Keratinocyte (primary cell): ENCODE measurements around the gene KLHL34. TPM values are rescaled to one million over a fixed set of nuclear protein-coding genes. Genes with fewer than 3 reads are reported as not detected.

Experiments
- DNase-seq: peaks from one replicate; pipeline ENCODE4 v3.0.0-alpha.2; 2011; ENCODE audit warnings: low read depth, missing footprints, low spot score
- FAIRE-seq: peaks from 2 replicates; lab custom pipeline; 2011; peaks lifted over from hg19 to GRCh38; lab: Jason Lieb, UNC
- H2AFZ ChIP-seq: 2 replicates; pipeline ENCODE4 v1.6.0; 2012; ENCODE audit warnings: low read length, control low read depth, inconsistent platforms; ENCODE audit not compliant: control insufficient read depth
- H3K27ac ChIP-seq: 2 replicates; pipeline ENCODE4 v1.5.1; 2011; ENCODE audit warnings: low read length; ENCODE audit not compliant: control insufficient read depth, insufficient read depth
- H3K27me3 ChIP-seq: 3 replicates; pipeline ENCODE4 v1.6.0; 2011; ENCODE audit warnings: low read length; ENCODE audit not compliant: control insufficient read depth, insufficient read depth; ENCODE audit errors: extremely low read depth
- H3K36me3 ChIP-seq, 2 experiments: 2 replicates in 1 of 2; 3 replicates in 1 of 2; pipeline ENCODE4 v1.5.1; 2011; ENCODE audit warnings: low read length in 2 of 2, mild to moderate bottlenecking in 1 of 2; ENCODE audit not compliant: control insufficient read depth in 2 of 2, insufficient read depth in 2 of 2; ENCODE audit errors: extremely low read depth in 1 of 2
- H3K4me1 ChIP-seq: 3 replicates; pipeline ENCODE4 v1.5.1; 2011; ENCODE audit warnings: low read length; ENCODE audit not compliant: control insufficient read depth, insufficient read depth; ENCODE audit errors: extremely low read depth
- H3K4me2 ChIP-seq: 3 replicates; pipeline ENCODE4 v1.6.0; 2011; ENCODE audit warnings: low read depth, low read length; ENCODE audit not compliant: control insufficient read depth, insufficient read depth; ENCODE audit errors: extremely low read depth
- H3K4me3 ChIP-seq, 3 experiments: fragments of 200-600 bp in 1 of 3; sonication (generic) in 1 of 3; 2 replicates in 2 of 3; 3 replicates in 1 of 3; pipeline ENCODE4 v1.5.1; 2011 to 2016; ENCODE audit warnings: low read length in 3 of 3, mild to moderate bottlenecking in 3 of 3, control low read depth in 2 of 3, inconsistent platforms in 1 of 3, low read depth in 1 of 3, mixed read lengths in 1 of 3, mixed run types in 1 of 3, moderate library complexity in 1 of 3; ENCODE audit not compliant: control insufficient read depth in 2 of 3, insufficient read depth in 2 of 3; ENCODE audit errors: extremely low read depth in 1 of 3
- H3K79me2 ChIP-seq: 2 replicates; pipeline ENCODE4 v1.6.0; 2012; ENCODE audit warnings: low read length; ENCODE audit not compliant: control insufficient read depth, insufficient read depth
- H3K9ac ChIP-seq: 3 replicates; pipeline ENCODE4 v1.6.0; 2011; ENCODE audit warnings: low read length; ENCODE audit not compliant: control insufficient read depth, insufficient read depth; ENCODE audit errors: extremely low read depth
- H3K9me1 ChIP-seq: 3 replicates; pipeline ENCODE4 v1.6.0; 2011; ENCODE audit warnings: low read length; ENCODE audit not compliant: control insufficient read depth, insufficient read depth; ENCODE audit errors: extremely low read depth
- H3K9me3 ChIP-seq: 2 replicates; pipeline ENCODE4 v1.5.1; 2012; ENCODE audit warnings: low read depth, low read length; ENCODE audit not compliant: control insufficient read depth
- H4K20me1 ChIP-seq: 3 replicates; pipeline ENCODE4 v1.6.0; 2011; ENCODE audit warnings: low read length; ENCODE audit not compliant: control insufficient read depth, insufficient read depth; ENCODE audit errors: extremely low read depth
- EZH2 ChIP-seq: IDR thresholded peaks from one replicate; pipeline ENCODE4 v1.6.1; 2012; ENCODE audit warnings: inconsistent platforms, mild to moderate bottlenecking, low read length, moderate library complexity
- dilution Hi-C: fragments of 300-500 bp; cut with MboI; formaldehyde crosslinking; loops from one replicate; pipeline ENCODE4 v1.7.0; 2020; ENCODE audit warnings: low sequenced_read_pairs; ENCODE audit not compliant: extremely low pct_ligation_motif_present
- polyA plus RNA-seq, 5 experiments: library from polyadenylated mRNA; depleted of rRNA in 3 of 5; stranded (reverse) in 3 of 5; stranded (forward) in 1 of 5; unstranded in 1 of 5; fragments of >200 nt; gene quantifications; 1 replicate in 1 of 5; 2 replicates in 3 of 5; 3 replicates in 1 of 5; pipeline versions ENCODE4 v1.2.1 to v1.2.3, GENCODE V29; 2011 to 2012; ENCODE audit warnings: missing spikeins in 2 of 5, low read depth in 1 of 5, low replicate concordance in 1 of 5
- TF ChIP-seq, protein P1 (sequence below), 3 experiments: IDR thresholded peaks in 1 of 3; conservative IDR thresholded peaks in 1 of 3; optimal IDR thresholded peaks in 1 of 3; 2 replicates in 2 of 3; 3 replicates in 1 of 3; pipeline versions ENCODE3 to v1.5.1; 2011; ENCODE audit warnings: low read length in 3 of 3, mild to moderate bottlenecking in 3 of 3, moderate library complexity in 2 of 3, control low read depth in 1 of 3, inconsistent platforms in 1 of 3; ENCODE audit not compliant: insufficient read depth in 2 of 3; ENCODE audit errors: extremely low read depth in 1 of 3

The KLHL34 gene
- polyA plus RNA-seq, 1 donor (not counting 4 experiments of a cell fraction or from before 2014, with no cell fraction given): not detected

DNA sequence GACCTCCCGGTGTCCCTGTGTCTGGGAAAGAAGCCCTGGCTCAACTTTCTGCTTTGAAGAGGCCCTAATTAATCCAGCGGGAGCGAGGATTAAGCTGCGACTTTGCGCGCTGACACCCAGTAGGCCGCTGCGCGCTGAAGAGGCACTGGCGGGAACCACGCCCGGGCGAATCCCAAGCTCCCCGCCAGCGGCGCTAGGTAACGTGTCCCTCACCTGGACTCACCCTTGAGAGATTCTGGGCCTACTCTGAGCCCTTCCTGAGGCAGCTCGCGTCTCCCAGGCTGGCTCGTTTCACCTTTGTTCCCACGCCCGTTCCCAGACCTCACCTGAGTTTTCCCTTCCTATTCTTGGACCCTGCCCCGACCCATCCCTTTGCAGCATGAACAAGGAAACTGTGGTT lies 616 bp upstream of the KLHL34 start:
- Histone ChIP-seq H3K27me3 (no peaks in the 10 kb centered on the region), H3K9me1 (no peaks in the 10 kb centered on the region), H3K4me3 (peak overlapping the region in 1 of 3 experiments; percentile 20), H3K4me2 (peak overlapping the region; percentile 41), H4K20me1 (no peaks in the 10 kb centered on the region), H3K9ac (no peak overlapping the region), H2AFZ (peak overlapping the region; percentile 40), H3K27ac (no peak overlapping the region), H3K36me3 (no peaks in the 10 kb centered on the region), H3K9me3 (peaks cover 2% of the 10 kb centered on the region), H3K79me2 (no peaks in the 10 kb centered on the region), H3K4me1 (peaks cover 3% of the 10 kb centered on the region)
- FAIRE-seq: no peak
- DNase-seq: no peak
- TF ChIP-seq, protein P1, sequence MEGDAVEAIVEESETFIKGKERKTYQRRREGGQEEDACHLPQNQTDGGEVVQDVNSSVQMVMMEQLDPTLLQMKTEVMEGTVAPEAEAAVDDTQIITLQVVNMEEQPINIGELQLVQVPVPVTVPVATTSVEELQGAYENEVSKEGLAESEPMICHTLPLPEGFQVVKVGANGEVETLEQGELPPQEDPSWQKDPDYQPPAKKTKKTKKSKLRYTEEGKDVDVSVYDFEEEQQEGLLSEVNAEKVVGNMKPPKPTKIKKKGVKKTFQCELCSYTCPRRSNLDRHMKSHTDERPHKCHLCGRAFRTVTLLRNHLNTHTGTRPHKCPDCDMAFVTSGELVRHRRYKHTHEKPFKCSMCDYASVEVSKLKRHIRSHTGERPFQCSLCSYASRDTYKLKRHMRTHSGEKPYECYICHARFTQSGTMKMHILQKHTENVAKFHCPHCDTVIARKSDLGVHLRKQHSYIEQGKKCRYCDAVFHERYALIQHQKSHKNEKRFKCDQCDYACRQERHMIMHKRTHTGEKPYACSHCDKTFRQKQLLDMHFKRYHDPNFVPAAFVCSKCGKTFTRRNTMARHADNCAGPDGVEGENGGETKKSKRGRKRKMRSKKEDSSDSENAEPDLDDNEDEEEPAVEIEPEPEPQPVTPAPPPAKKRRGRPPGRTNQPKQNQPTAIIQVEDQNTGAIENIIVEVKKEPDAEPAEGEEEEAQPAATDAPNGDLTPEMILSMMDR (optimal IDR thresholded peaks at IDR 0.05 in 1 of 3, IDR thresholded peaks at IDR 0.05 in 1 of 3, conservative IDR thresholded peaks at IDR 0.05 in 1 of 3; ENCODE audit: extremely low read depth in 1 of 3, insufficient read depth in 2 of 3, low read length in 3 of 3): no peak
- no peak for TF ChIP-seq EZH2
- dilution Hi-C loops: no loop called here

DNA sequence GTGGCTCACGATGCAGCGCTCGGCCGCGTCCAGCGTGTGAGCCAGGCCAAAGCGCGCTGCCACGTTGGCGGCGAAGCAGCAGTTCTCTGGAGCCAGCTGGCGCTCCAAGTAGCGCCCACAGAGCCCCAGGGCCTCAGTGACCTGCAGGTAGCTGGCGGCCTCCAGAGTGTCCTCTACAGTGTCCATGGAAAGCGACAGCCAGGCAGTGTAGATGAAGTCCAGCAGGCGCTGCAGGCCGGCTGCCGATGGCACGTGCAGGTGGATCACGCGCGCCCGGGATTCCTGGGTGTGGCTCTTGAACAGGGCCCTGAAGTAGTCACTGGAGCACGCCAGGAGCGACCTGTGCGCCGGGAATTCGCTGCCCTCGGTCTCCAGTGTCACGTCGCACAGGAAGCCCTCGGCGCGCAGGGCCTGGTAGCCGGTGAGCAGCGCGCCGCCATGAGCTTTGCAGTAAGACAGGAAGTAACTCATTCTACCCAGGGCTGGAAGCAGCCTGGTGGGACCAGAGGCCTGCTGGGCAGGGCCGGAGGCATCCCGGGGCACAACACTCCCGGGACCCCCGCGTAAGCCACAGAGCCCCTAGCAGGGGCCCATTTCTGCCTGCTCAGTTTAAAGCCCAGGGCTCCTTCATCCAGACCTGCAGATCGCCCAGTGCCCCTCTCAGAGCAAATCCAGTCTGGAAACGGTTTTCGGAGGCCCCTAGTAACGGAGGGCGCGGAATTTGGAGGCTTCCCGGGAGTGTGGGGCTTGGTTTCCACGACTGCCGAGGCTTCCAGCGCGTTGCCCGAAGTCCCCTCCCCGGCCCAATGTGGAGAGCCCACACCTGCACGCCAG lies 595 bp downstream of the KLHL34 start:
- no peaks in the 10 kb centered on the region for H3K36me3 ChIP-seq
- no peaks in the 10 kb centered on the region for H4K20me1 ChIP-seq
- H2AFZ ChIP-seq: no peak overlapping the region
- peaks cover 2% of the 10 kb centered on the region for H3K9me3 ChIP-seq
- dilution Hi-C loops: no loop called here
- no peak overlapping the region for H3K4me3 ChIP-seq
- DNase-seq (no peak), FAIRE-seq (no peak)
- H3K9me1 ChIP-seq: no peaks in the 10 kb centered on the region
- H3K27me3 ChIP-seq: no peaks in the 10 kb centered on the region
- no peak overlapping the region for H3K9ac ChIP-seq
- no peak for TF ChIP-seq EZH2
- TF ChIP-seq, protein P1 (optimal IDR thresholded peaks at IDR 0.05 in 1 of 3, IDR thresholded peaks at IDR 0.05 in 1 of 3, conservative IDR thresholded peaks at IDR 0.05 in 1 of 3; ENCODE audit: extremely low read depth in 1 of 3, insufficient read depth in 2 of 3, low read length in 3 of 3): no peak
- no peak overlapping the region for H3K27ac ChIP-seq
- peak overlapping the region; percentile 41 for H3K4me2 ChIP-seq
- no peaks in the 10 kb centered on the region for H3K79me2 ChIP-seq
- peaks cover 3% of the 10 kb centered on the region for H3K4me1 ChIP-seq
